ENCODE measurements around the gene IL22RA2. TPM values are rescaled to one million over a fixed set of nuclear protein-coding genes. Genes with fewer than 3 reads are reported as not detected.

The IL22RA2 gene
- total and polyA plus RNA-seq, 9 of the 15 experiments (the other 6 are each of a cell fraction or from before 2014, with no cell fraction given), result 0.03 TPM; not detected in 8

GRCh38 chr6:137211910-137212309 lies 38.5 kb upstream of the IL22RA2 start:
- H3K9me3 ChIP-seq (replicated peaks; ENCODE audit: control insufficient read depth, insufficient read depth, low read depth, low read length), result peaks cover 6% of the 10 kb centered on the region
- peaks cover 0 to 13% of the 10 kb centered on the region in 2 experiments; a peak in 3 of 5 replicates for H3K4me1 ChIP-seq (replicated peaks in 1 of 2; ENCODE audit: control insufficient read depth in 2 of 2, insufficient read depth in 2 of 2, low read length in 2 of 2)
- ChIA-PET POLR2A (no interaction called here), CTCF (ENCODE audit: low intra/inter-chr PET ratio) (no interaction called here)
- no TSS peak for BruUV-seq (replicated peaks)
- no peaks in the 10 kb centered on the region for H4K20me1 ChIP-seq (replicated peaks; ENCODE audit: control insufficient read depth, insufficient read depth, low read length)
- ATAC-seq (no peak), FAIRE-seq (peak; percentile 40), DNase-seq (ENCODE audit: extremely low read depth in 1 of 4, low spot score in 3 of 4) (no peak)
- in situ Hi-C loops (cut with MboI), result no loop called here
- H2AFZ ChIP-seq (ENCODE audit: low read depth, low read length), result no peak overlapping the region
- H3K27me3 ChIP-seq (ENCODE audit: control insufficient read depth in 2 of 2, insufficient read depth in 2 of 2, low read length in 2 of 2), result no peaks in the 10 kb centered on the region
- 96% methylated on average over 3 of the region's 3 CpGs for WGBS (ENCODE audit: insufficient coverage, low coverage, missing lambda C conversion rate)
- H3K9me1 ChIP-seq (ENCODE audit: control insufficient read depth, insufficient read depth, low read length), result no peaks in the 10 kb centered on the region
- intact Hi-C loops (cut with micrococcal nuclease), result no loop called here
- H3K4me2 ChIP-seq (ENCODE audit: insufficient read depth, low read length), result no peak overlapping the region
- no peak overlapping the region for H3K27ac ChIP-seq (ENCODE audit: extremely low read depth, low read depth, low read length)
- H3K9ac ChIP-seq (ENCODE audit: insufficient read depth in 1 of 2, low read depth in 2 of 2, low read length in 2 of 2), result no peak overlapping the region
- H3K4me3 ChIP-seq, result no peak overlapping the region
- H3K79me2 ChIP-seq (ENCODE audit: control insufficient read depth, insufficient read depth, low read length), result peaks cover 70% of the 10 kb centered on the region
- peaks cover 5% of the 10 kb centered on the region; the same call in 2 of the 3 replicates for H3K36me3 ChIP-seq (ENCODE audit: control insufficient read depth, insufficient read depth, low read length)
- no peak for TF ChIP-seq USF2 (CRISPR knock-in tag; IDR thresholded peaks at IDR 0.05)
- TF ChIP-seq RNF219 (CRISPR knock-in tag; IDR thresholded peaks at IDR 0.05), result no peak
- TF ChIP-seq HNRNPLL (IDR thresholded peaks at IDR 0.05; ENCODE audit: low read depth, low read length, poor library complexity, severe bottlenecking), result no peak
- no peak for TF ChIP-seq ARID2 (IDR thresholded peaks at IDR 0.05)
- TF ChIP-seq SFPQ (IDR thresholded peaks at IDR 0.05; ENCODE audit: low read depth, low read length), result no peak
- no peak for TF ChIP-seq JUN (IDR thresholded peaks at IDR 0.05; ENCODE audit: borderline replicate concordance, low read depth, low read length)
- no peak for TF ChIP-seq JUN (CRISPR knock-in tag; IDR thresholded peaks at IDR 0.05; ENCODE audit: borderline replicate concordance)
- TF ChIP-seq ZNF217 (CRISPR knock-in tag; IDR thresholded peaks at IDR 0.05), result no peak
- TF ChIP-seq ZNF785 (CRISPR knock-in tag; IDR thresholded peaks at IDR 0.05), result no peak
- TF ChIP-seq ZNF696 (CRISPR knock-in tag; conservative IDR thresholded peaks at IDR 0.05), result no peak
- TF ChIP-seq MLX (CRISPR knock-in tag; conservative IDR thresholded peaks at IDR 0.05), result no peak
- no peak for TF ChIP-seq RBM39 (optimal IDR thresholded peaks at IDR 0.05; ENCODE audit: low read depth, low read length)
- no peak for TF ChIP-seq MIER1 (IDR thresholded peaks at IDR 0.05; ENCODE audit: low read depth)
- no peak for TF ChIP-seq THRB (CRISPR knock-in tag; conservative IDR thresholded peaks at IDR 0.05)
- no peak for TF ChIP-seq ZBTB8A (IDR thresholded peaks at IDR 0.05; ENCODE audit: partially characterized antibody)

All from K562 (cell line).